SU-DHL-6 (cell line): ENCODE measurements around the gene CD93.

Experiments
- H2AFZ ChIP-seq: fragments of 200-600 bp; sonication (generic); 2 replicates; pipeline ENCODE4 v1.6.1; 2014; ENCODE audit warnings: low read depth, mild to moderate bottlenecking, moderate library complexity, mixed read lengths, antibody characterized with exemption, low read length; ENCODE audit not compliant: severe bottlenecking
- H3F3A ChIP-seq: fragments of 200-600 bp; shearing (Covaris generic); 2 replicates; pipeline ENCODE4 v1.6.0; 2016; ENCODE audit warnings: antibody characterized with exemption, mild to moderate bottlenecking; ENCODE audit not compliant: insufficient read depth
- H3K27ac ChIP-seq: fragments of 200-600 bp; sonication (generic); 2 replicates; pipeline ENCODE4 v1.5.1; 2016; ENCODE audit warnings: low read depth, mild to moderate bottlenecking, low read length, moderate library complexity, mixed read lengths
- H3K27me3 ChIP-seq: fragments of 200-600 bp; sonication (generic), shearing (Covaris generic); 2 replicates; pipeline ENCODE4 v1.6.0; 2014; ENCODE audit warnings: mild to moderate bottlenecking, low read length
- H3K36me3 ChIP-seq: fragments of 200-600 bp; sonication (generic); 2 replicates; pipeline ENCODE4 v1.6.1; 2014; ENCODE audit warnings: mild to moderate bottlenecking, low read length, mixed read lengths
- H3K4me2 ChIP-seq: fragments of 300-600, 200-600 bp; shearing (Covaris generic), sonication (generic); 2 replicates; pipeline ENCODE4 v1.6.0; 2014; ENCODE audit warnings: low read length, low read depth, mild to moderate bottlenecking; ENCODE audit not compliant: poor library complexity, severe bottlenecking
- H3K4me3 ChIP-seq: fragments of 200-600 bp; sonication (generic); 2 replicates; pipeline ENCODE4 v1.5.1; 2014; ENCODE audit warnings: antibody characterized with exemption, low read length, mild to moderate bottlenecking, mixed read lengths; ENCODE audit not compliant: insufficient read depth, poor library complexity, severe bottlenecking
- H3K79me2 ChIP-seq: fragments of 200-600 bp; sonication (generic); 2 replicates; pipeline ENCODE4 v1.6.1; 2014; ENCODE audit warnings: mild to moderate bottlenecking, low read length, moderate library complexity; ENCODE audit not compliant: insufficient read depth
- H3K9ac ChIP-seq: fragments of 200-600 bp; sonication (generic); 2 replicates; pipeline ENCODE4 v1.7.0; 2014; ENCODE audit warnings: mild to moderate bottlenecking, low read length
- H3K9me2 ChIP-seq: fragments of 200-600 bp; sonication (generic); replicated peaks from 2 replicates; pipeline ENCODE4 v1.6.1; 2014; ENCODE audit warnings: low read length; ENCODE audit not compliant: insufficient read depth
- H3K9me3 ChIP-seq: fragments of 200-600 bp; sonication (generic); 2 replicates; pipeline ENCODE4 v1.6.1; 2014; ENCODE audit warnings: low read length, mixed read lengths; ENCODE audit not compliant: insufficient read depth
- H4K20me1 ChIP-seq: fragments of 200-600 bp; sonication (generic); 2 replicates; pipeline ENCODE4 v1.6.1; 2014; ENCODE audit warnings: low read depth, mild to moderate bottlenecking, antibody characterized with exemption, low read length, moderate library complexity, mixed read lengths
- CTCF ChIP-seq: fragments of 200-600 bp; sonication (generic); IDR thresholded peaks from one replicate; pipeline ENCODE4 v1.5.1; 2017; ENCODE audit warnings: antibody characterized with exemption, mild to moderate bottlenecking, low read length, moderate library complexity; ENCODE audit not compliant: insufficient read depth, poor library complexity, severe bottlenecking
- EZH2phosphoT487 ChIP-seq: fragments of 200-600 bp; sonication (generic), shearing (Covaris generic); conservative IDR thresholded peaks from 2 replicates; pipeline ENCODE4 v1.6.1; 2018; ENCODE audit warnings: mild to moderate bottlenecking, antibody characterized with exemption, low read length, moderate library complexity, mixed read lengths

CD93 gene

GRCh38 chr20:23132293-23132929 lies 46.3 kb upstream of the CD93 start:
- H3K4me2 ChIP-seq, result no peak overlapping the region

GRCh38 chr20:23131766-23132165 lies 45.6 kb upstream of the CD93 start:
- H4K20me1 ChIP-seq, result no peaks in the 10 kb centered on the region
- H3K27ac ChIP-seq, result no peak overlapping the region
- H3K9me3 ChIP-seq, result no peaks in the 10 kb centered on the region
- no peak overlapping the region for H2AFZ ChIP-seq
- H3K27me3 ChIP-seq, result no peaks in the 10 kb centered on the region
- no peak overlapping the region for H3K9ac ChIP-seq
- no peak for TF ChIP-seq EZH2phosphoT487
- no peak for TF ChIP-seq CTCF
- H3K4me3 ChIP-seq, result no peak overlapping the region
- no peaks in the 10 kb centered on the region for H3K36me3 ChIP-seq
- H3K4me2 ChIP-seq, result no peak overlapping the region
- no peaks in the 10 kb centered on the region for H3K9me2 ChIP-seq
- no peaks in the 10 kb centered on the region for H3K79me2 ChIP-seq
- H3F3A ChIP-seq, result no peaks in the 10 kb centered on the region

More at GRCh38 chr20:23132293-23132929, 46.3 kb upstream of the CD93 start:
- no peak overlapping the region for H2AFZ ChIP-seq
- no peak overlapping the region for H3K9ac ChIP-seq
- H3K27me3 ChIP-seq, result no peaks in the 10 kb centered on the region
- no peaks in the 10 kb centered on the region for H4K20me1 ChIP-seq
- TF ChIP-seq CTCF (no peak), EZH2phosphoT487 (no peak)
- no peaks in the 10 kb centered on the region for H3F3A ChIP-seq
- H3K9me3 ChIP-seq, result no peaks in the 10 kb centered on the region
- no peaks in the 10 kb centered on the region for H3K36me3 ChIP-seq
- no peaks in the 10 kb centered on the region for H3K79me2 ChIP-seq
- H3K27ac ChIP-seq, result no peak overlapping the region
- H3K4me3 ChIP-seq, result no peak overlapping the region
- no peaks in the 10 kb centered on the region for H3K9me2 ChIP-seq

- Histone ChIP-seq H3K27me3 (no peaks in the 10 kb centered on the region), H3K79me2 (no peaks in the 10 kb centered on the region), H3K9me3 (no peaks in the 10 kb centered on the region), H3K4me3 (no peak overlapping the region), H3K9me2 (no peaks in the 10 kb centered on the region), H3K36me3 (no peaks in the 10 kb centered on the region), H3K27ac (no peak overlapping the region), H2AFZ (no peak overlapping the region), H4K20me1 (no peaks in the 10 kb centered on the region), H3F3A (no peaks in the 10 kb centered on the region), H3K4me2 (no peak overlapping the region), H3K9ac (no peak overlapping the region)
- TF ChIP-seq CTCF, result no peak
- no peak for TF ChIP-seq EZH2phosphoT487
Observed at GRCh38 chr20:23130622-23131140, 44.6 kb upstream of the CD93 start.
